ENCODE results near the gene PEX19. TPM values are rescaled to one million over a fixed set of nuclear protein-coding genes. Genes with fewer than 3 reads are reported as not detected.

Gene PEX19
- total RNA-seq, 4 donors from 2014 or later: 45.1 to 77.5 (median 59.8) TPM

DNA sequence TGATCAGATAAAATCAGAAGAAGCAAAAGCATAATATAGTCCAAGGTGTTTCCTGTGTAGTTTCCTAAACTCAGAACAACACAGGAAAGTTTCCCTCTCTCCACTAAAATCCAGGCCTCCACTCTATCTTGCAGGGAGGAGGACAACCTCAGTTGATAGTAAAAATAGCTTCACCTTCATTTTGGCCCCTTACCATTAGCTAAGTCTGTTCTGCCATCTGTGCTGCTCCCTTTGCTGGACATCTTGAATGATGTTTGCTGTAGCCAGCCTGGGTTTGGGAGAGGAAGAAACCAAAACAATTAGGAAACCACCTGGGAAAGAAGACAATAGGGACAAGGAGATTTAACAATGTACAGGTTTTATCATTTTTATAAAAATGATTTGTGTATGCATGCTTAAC is 41.2 kb downstream of the PEX19 start:
- H3K36me3 ChIP-seq: no peaks in the 10 kb centered on the region
- no peaks in the 10 kb centered on the region for H3K9me3 ChIP-seq
- intact Hi-C loops (cut with DNase I; ENCODE audit: low total_unique reads): no loop called here
- DNase-seq: no peak
- H3K27me3 ChIP-seq: no peaks in the 10 kb centered on the region
- TF ChIP-seq, protein P1, sequence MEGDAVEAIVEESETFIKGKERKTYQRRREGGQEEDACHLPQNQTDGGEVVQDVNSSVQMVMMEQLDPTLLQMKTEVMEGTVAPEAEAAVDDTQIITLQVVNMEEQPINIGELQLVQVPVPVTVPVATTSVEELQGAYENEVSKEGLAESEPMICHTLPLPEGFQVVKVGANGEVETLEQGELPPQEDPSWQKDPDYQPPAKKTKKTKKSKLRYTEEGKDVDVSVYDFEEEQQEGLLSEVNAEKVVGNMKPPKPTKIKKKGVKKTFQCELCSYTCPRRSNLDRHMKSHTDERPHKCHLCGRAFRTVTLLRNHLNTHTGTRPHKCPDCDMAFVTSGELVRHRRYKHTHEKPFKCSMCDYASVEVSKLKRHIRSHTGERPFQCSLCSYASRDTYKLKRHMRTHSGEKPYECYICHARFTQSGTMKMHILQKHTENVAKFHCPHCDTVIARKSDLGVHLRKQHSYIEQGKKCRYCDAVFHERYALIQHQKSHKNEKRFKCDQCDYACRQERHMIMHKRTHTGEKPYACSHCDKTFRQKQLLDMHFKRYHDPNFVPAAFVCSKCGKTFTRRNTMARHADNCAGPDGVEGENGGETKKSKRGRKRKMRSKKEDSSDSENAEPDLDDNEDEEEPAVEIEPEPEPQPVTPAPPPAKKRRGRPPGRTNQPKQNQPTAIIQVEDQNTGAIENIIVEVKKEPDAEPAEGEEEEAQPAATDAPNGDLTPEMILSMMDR (IDR thresholded peaks at IDR 0.05): no peak
- TF ChIP-seq POLR2A (IDR thresholded peaks at IDR 0.05): no peak
- H3K4me1 ChIP-seq: peaks cover 0 to 5% of the 10 kb centered on the region in 2 donors
- no peak overlapping the region for H3K27ac ChIP-seq
- H3K4me3 ChIP-seq: no peak overlapping the region

DNA sequence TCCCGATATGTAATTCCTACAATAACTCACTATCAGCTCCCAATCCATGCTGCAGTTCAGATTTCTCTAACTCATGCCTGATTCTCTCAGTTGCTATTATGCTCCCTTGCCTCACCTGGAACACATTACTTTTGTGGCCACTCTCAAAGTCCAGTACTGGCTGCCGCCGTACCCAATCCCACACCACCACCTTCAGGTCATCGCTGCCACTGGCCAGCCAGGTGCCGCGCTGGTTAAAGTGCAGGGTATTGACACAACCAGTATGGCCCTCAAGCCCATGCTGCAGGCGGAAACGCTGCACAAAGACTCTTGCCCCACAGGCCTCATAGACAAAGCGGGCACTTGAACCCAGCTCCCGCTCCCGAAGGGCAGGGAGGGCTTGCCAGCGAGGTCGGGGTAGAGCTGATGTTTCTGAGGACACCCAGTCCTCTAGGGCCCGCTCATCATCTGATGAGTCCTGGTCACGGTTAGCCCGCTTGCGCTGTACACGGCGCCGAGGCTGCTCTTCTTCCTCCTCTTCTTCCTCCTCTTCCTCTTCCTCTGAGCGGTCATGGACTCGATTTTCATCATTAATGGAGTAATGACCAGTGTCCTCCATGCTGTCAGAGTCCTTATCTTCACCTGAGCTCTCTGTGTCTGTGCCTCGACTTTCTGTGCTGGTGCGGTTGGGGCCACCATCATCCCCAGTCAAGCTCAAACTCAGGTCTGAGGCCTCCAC is 45.2 kb downstream of the PEX19 start:
- intact Hi-C loops (cut with DNase I; ENCODE audit: low total_unique reads): no loop called here

DNA sequence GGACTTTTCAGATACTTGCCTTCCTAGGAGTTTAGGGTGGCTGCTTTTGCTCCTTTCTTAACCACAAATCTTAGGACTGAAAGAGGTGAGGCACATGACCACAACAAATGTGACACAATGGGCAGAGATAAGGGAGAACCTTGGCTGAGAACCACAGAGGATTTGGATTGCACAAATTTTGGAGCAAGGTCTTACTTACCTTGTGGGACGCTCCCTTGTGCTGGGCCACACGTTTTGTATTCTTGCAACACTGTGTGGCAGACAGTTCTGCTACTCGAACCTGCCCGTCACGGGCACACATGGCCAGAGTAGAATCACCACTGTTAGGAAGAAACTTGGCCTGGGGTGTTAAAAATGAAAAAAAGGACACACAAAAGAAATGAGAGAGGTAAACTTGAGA is 46.5 kb downstream of the PEX19 start:
- no peak for TF ChIP-seq POLR2A (IDR thresholded peaks at IDR 0.05)
- TF ChIP-seq, protein P1 (IDR thresholded peaks at IDR 0.05): no peak
- Histone ChIP-seq H3K36me3 (no peaks in the 10 kb centered on the region), H3K4me3 (no peak overlapping the region), H3K9me3 (no peaks in the 10 kb centered on the region), H3K27ac (no peak overlapping the region), H3K4me1 (no peaks in the 10 kb centered on the region), H3K27me3 (no peaks in the 10 kb centered on the region)
- DNase-seq: no peak
- intact Hi-C loops (cut with DNase I; ENCODE audit: low total_unique reads): no loop called here

More for the DNA sequence above, 45.2 kb downstream of the PEX19 start:
- Histone ChIP-seq H3K4me1 (no peaks in the 10 kb centered on the region), H3K27ac (no peak overlapping the region), H3K9me3 (no peaks in the 10 kb centered on the region), H3K4me3 (no peak overlapping the region), H3K27me3 (no peaks in the 10 kb centered on the region), H3K36me3 (no peaks in the 10 kb centered on the region)
- TF ChIP-seq POLR2A (IDR thresholded peaks at IDR 0.05): no peak
- TF ChIP-seq, protein P1 (IDR thresholded peaks at IDR 0.05): no peak
- DNase-seq: no peak

DNA sequence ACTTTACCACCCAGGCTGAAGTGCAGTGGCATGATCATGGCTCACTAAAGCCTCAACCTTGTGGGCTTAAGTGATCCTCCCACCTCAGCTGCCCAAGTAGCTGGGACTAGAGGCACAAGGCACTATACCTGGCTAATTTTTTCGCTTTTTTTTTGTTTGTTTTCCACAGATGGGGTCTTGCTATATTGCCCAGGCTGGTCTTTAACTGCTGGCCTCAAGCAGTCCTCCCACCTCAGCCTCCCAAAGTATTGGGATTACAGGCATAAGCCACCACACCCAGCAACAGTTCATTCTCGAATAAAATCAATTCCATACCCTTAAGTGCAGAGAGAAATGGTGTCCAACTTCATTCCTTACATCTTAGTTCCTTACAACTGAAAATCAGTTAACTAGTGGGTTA is 47.4 kb downstream of the PEX19 start:
- no peak for TF ChIP-seq POLR2A (IDR thresholded peaks at IDR 0.05)
- TF ChIP-seq, protein P1 (IDR thresholded peaks at IDR 0.05): no peak
- H3K27me3 ChIP-seq: no peaks in the 10 kb centered on the region
- H3K27ac ChIP-seq: no peak overlapping the region
- intact Hi-C loops (cut with DNase I; ENCODE audit: low total_unique reads): no loop called here
- no peak for DNase-seq
- no peaks in the 10 kb centered on the region for H3K9me3 ChIP-seq
- no peaks in the 10 kb centered on the region for H3K36me3 ChIP-seq
- H3K4me3 ChIP-seq: no peak overlapping the region
- H3K4me1 ChIP-seq: no peaks in the 10 kb centered on the region

DNA sequence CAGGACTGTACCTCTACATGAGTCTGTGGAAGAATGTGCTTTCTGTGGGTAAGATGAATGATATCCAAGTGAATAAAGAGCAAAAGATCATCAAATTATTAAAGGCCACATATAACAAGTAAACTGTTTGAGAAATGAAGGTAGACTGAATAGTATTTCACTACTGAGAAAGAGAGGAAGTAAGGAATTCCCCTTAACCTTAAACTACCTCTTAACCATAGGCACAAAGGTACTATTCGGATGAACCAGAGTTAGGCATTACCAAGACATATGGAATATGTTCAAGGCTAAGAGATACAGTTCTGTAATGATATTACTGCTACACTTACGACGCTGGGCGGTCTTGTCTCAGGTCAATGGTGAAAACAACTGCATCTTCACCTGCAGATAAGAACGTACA is 48.1 kb downstream of the PEX19 start:
- no peaks in the 10 kb centered on the region for H3K9me3 ChIP-seq
- H3K27me3 ChIP-seq: no peaks in the 10 kb centered on the region
- H3K4me3 ChIP-seq: no peak overlapping the region
- no peak overlapping the region for H3K27ac ChIP-seq
- H3K36me3 ChIP-seq: no peaks in the 10 kb centered on the region
- DNase-seq: no peak
- no peak for TF ChIP-seq POLR2A (IDR thresholded peaks at IDR 0.05)
- TF ChIP-seq, protein P1 (IDR thresholded peaks at IDR 0.05): no peak
- intact Hi-C loops (cut with DNase I; ENCODE audit: low total_unique reads): no loop called here
- no peaks in the 10 kb centered on the region for H3K4me1 ChIP-seq

All from uterus (tissue), 4 donors.